ENCODE measurements around the gene PFKL.

DNA sequence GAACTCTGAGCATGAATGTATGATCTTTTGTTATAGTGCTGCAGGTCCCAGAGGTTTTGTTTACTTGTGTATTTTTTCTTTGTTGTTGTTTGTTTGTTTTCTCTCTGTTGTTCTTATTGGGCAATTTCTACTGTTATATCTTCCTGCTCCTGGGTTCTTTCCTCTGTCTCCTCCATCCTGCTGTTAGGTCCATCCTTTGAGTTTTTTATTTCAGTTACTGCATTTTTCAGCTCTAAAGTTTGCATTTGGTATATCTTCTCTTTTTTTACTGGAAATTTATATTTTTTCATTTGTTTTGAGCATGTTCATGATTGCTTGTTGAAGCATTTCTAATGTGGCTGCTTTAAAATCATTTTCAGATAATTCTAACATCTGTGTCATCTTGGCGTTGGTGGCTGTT, 63.4 kb downstream of the PFKL start:
- TF ChIP-seq SUZ12 (IDR thresholded peaks at IDR 0.05; ENCODE audit: extremely low read depth, insufficient read depth, insufficient read length) (no peak), YY1 (IDR thresholded peaks at IDR 0.05; ENCODE audit: insufficient read depth, insufficient read length) (no peak), ZNF274 (IDR thresholded peaks at IDR 0.05; ENCODE audit: low read depth, low read length) (no peak)
